Body of pancreas (tissue), 4 donors: ENCODE measurements around the gene SV2A. TPM values are rescaled to one million over a fixed set of nuclear protein-coding genes. Genes with fewer than 3 reads are reported as not detected.

ENCODE experiments used
- ATAC-seq: fragments of 150-250 bp; one replicate; pipeline ENCODE4 v1.9.1; 2016
- DNase-seq, 4 donors: peaks; one replicate each; pipeline ENCODE4 v3.0.0-alpha.2; 2019
- H3K27ac ChIP-seq, 4 donors: fragments of 200-600 bp; sonication (generic); 1 replicate in 3 of 4; 2 replicates in 1 of 4; pipeline versions ENCODE4 v1.5.1 to v1.6.1; 2016 to 2019; ENCODE audit warnings: mild to moderate bottlenecking in 1 of 4, mixed read lengths in 1 of 4, moderate library complexity in 1 of 4
- H3K27me3 ChIP-seq, 2 donors: fragments of 200-600 bp; sonication (generic); one replicate each; pipeline ENCODE4 v1.6.0; 2016; ENCODE audit warnings: mild to moderate bottlenecking in 1 of 2
- H3K36me3 ChIP-seq, 2 donors: fragments of 200-600 bp; sonication (generic); replicated peaks in 1 of 2; 2 replicates each; pipeline ENCODE4 v1.5.1; 2016; ENCODE audit warnings: low read depth in 2 of 2; ENCODE audit not compliant: insufficient read depth in 1 of 2
- H3K4me1 ChIP-seq: fragments of 200-600 bp; sonication (generic); one replicate; pipeline ENCODE4 v1.6.0; 2016
- H3K4me3 ChIP-seq, 2 donors: fragments of 200-600 bp; sonication (generic); 1 replicate in 1 of 2; 2 replicates in 1 of 2; pipeline ENCODE4 v1.5.1; 2016 to 2019
- H3K9me3 ChIP-seq, 3 donors: fragments of 200-600 bp; sonication (generic); 1 replicate in 2 of 3; 2 replicates in 1 of 3; pipeline ENCODE4 v1.5.1; 2016
- POLR2A ChIP-seq, 3 donors: fragments of 450-650 bp; IDR thresholded peaks; one replicate each; pipeline ENCODE4 v1.6.1; 2016; ENCODE audit warnings: antibody characterized with exemption in 3 of 3, mild to moderate bottlenecking in 2 of 3
- WGBS, 2 donors: methylation state at CpG; one replicate each; pipeline ENCODE4 v1.1.5; 2017; 5-methylcytosine and 5-hydroxymethylcytosine counted together
- intact Hi-C: fragments of 100-400 bp; cut with DNase I; formaldehyde crosslinking; loops from one replicate; pipeline ENCODE4 v1.15.1; 2023
- total RNA-seq, 2 donors: library from RNA; depleted of rRNA; stranded (reverse); fragments of >200 nt; gene quantifications; one replicate each; pipeline ENCODE4 v1.1.0, GENCODE V29; 2016
- TF ChIP-seq, protein P1 (sequence below), 7 experiments: fragments of 450-650 bp in 4 of 7; fragments of 200-600 bp in 3 of 7; sonication (generic) in 3 of 7; IDR thresholded peaks; one replicate each; pipeline ENCODE4 v1.5.1; 2016 to 2019; ENCODE audit warnings: antibody characterized with exemption in 7 of 7

SV2A gene
- total RNA-seq, 2 donors from 2014 or later: 0.33 to 2.1 TPM

DNA sequence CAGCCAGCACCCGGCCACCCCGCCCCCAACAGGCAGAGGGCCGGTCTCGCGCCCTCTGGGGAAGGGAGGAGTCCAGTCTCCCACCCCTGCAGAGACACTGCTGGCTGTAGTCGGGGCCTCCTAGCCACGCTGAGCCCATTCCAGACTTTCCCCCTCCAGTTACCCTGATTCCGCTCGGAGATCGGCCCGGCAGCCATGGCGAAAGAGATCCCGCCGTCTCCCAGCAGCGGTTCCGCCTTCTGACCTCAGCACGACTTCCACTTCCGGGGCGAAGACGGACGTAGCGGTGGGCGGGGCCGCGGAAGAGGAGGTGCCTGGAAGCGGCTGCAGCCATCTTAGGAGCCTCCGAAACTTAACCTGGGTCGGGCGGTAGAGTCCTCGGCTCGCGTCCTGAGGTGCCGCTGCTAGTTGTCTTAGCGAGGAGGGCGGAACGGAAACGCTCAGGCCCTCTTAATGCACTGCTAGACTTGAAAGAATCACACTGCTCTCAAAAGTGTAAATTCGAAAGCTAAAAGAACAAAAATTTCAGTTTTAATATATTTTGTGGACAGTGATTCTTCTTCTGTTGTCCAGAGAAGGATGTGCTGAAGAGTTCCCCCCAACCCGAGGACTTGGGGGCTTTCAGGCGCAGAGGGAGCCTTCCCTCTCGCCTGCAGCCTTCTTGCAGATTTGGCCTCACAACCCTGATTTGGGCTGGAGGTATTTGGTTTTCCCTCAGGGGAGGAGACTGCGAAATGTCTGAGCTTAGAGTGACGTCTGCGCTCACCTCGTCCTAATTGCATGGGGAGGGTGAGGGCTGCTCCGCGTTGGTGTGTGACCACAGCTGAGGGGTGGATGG, 10.1 kb upstream of the SV2A start, which contains the start of gene SF3B4:
TSS of gene SF3B4 (minus strand) at position 241 of the 838 bp plus-strand sequence. CDS start at position 197, 44 bp downstream.
- 0% methylated on average over 12 to 47 of the region's 47 CpGs for WGBS, 2 donors
- peaks cover 24% of the 10 kb centered on the region for H3K4me1 ChIP-seq
- peak; percentile 96 to 97 (median 96) for DNase-seq
- no peaks in the 10 kb centered on the region for H3K27me3 ChIP-seq
- intact Hi-C loops: no loop called here
- TF ChIP-seq, protein P1, sequence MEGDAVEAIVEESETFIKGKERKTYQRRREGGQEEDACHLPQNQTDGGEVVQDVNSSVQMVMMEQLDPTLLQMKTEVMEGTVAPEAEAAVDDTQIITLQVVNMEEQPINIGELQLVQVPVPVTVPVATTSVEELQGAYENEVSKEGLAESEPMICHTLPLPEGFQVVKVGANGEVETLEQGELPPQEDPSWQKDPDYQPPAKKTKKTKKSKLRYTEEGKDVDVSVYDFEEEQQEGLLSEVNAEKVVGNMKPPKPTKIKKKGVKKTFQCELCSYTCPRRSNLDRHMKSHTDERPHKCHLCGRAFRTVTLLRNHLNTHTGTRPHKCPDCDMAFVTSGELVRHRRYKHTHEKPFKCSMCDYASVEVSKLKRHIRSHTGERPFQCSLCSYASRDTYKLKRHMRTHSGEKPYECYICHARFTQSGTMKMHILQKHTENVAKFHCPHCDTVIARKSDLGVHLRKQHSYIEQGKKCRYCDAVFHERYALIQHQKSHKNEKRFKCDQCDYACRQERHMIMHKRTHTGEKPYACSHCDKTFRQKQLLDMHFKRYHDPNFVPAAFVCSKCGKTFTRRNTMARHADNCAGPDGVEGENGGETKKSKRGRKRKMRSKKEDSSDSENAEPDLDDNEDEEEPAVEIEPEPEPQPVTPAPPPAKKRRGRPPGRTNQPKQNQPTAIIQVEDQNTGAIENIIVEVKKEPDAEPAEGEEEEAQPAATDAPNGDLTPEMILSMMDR (IDR thresholded peaks at IDR 0.05): peak in 2 of 7 experiments; percentile 17
- TF ChIP-seq POLR2A (IDR thresholded peaks at IDR 0.05): peak; percentile 88 to 97 (median 97)
- H3K9me3 ChIP-seq: no peaks in the 10 kb centered on the region
- peaks cover 0 to 20% of the 10 kb centered on the region in 2 donors for H3K36me3 ChIP-seq
- peak; percentile 99 for ATAC-seq
- H3K4me3 ChIP-seq: peak within 1 kb of the TSS; percentile 66 to 91
- H3K27ac ChIP-seq: peak within 1 kb of the TSS; percentile 79 to 96 (median 94)

DNA sequence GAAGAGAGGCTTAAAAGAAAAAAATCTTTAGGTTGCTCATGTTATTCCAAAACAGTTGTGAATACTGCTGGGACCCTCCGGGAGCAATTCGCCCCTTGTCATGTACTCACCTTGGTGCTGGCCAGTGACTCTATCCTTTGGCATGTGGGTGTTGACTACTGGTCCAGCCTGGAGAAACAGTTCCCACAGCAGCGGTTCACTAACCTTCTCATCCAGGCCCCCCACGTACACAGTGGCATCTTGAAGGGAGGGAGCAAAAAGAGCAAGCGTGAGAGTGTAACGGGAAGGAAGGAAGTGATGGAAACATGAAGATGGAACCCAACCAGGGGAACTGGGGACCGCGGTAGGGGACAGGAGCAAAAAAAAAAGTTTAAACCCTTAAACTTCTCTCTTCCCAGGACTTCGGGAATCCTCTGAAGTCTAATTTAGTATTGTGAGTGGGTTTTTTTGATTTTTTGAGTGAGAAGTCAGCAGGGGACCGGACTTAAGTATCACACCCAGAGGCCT, 9.5 kb upstream of the SV2A start:
- Histone ChIP-seq H3K36me3 (peaks cover 0 to 24% of the 10 kb centered on the region in 2 donors), H3K4me1 (peaks cover 24% of the 10 kb centered on the region), H3K27ac (peak overlapping the region; percentile 79 to 96 (median 94)), H3K9me3 (no peaks in the 10 kb centered on the region), H3K4me3 (peak overlapping the region; percentile 66 to 91), H3K27me3 (no peaks in the 10 kb centered on the region)
- intact Hi-C loops: no loop called here
- ATAC-seq (no peak), DNase-seq (peak in 1 of 4 donors; percentile 8)
- TF ChIP-seq POLR2A (IDR thresholded peaks at IDR 0.05): no peak
- TF ChIP-seq, protein P1 (IDR thresholded peaks at IDR 0.05): peak in 1 of 7 experiments; percentile 6
- 1% methylated on average over 10 of the region's 10 CpGs for WGBS, 2 donors

DNA sequence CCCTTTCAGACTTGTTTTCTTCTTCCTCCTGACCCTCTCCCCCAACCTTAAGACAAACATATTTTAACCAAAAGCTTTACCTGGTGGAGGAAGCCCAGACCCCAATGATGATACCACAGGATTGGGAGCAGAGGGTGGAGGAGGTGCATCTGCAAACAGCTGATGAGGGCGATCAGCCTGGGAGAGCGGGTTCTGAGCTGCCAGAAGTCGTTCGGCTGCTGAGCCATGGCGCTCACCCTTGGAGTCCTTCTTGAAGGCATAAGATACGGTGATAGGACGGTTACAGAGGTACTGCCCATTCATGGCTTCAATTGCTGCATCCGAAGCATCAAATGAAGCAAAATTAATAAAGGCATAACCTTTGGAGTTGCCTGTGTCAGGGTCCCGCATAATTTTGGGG, 8.7 kb upstream of the SV2A start:
- Histone ChIP-seq H3K4me3 (no peak overlapping the region), H3K36me3 (peaks cover 0 to 24% of the 10 kb centered on the region in 2 donors), H3K9me3 (no peaks in the 10 kb centered on the region), H3K4me1 (peaks cover 24% of the 10 kb centered on the region), H3K27me3 (no peaks in the 10 kb centered on the region), H3K27ac (no peak overlapping the region)
- intact Hi-C loops: no loop called here
- 89 to 93% methylated on average over 9 of the region's 9 CpGs for WGBS, 2 donors
- TF ChIP-seq, protein P1 (IDR thresholded peaks at IDR 0.05): no peak
- TF ChIP-seq POLR2A (IDR thresholded peaks at IDR 0.05): no peak
- no peak for DNase-seq
- ATAC-seq: no peak

DNA sequence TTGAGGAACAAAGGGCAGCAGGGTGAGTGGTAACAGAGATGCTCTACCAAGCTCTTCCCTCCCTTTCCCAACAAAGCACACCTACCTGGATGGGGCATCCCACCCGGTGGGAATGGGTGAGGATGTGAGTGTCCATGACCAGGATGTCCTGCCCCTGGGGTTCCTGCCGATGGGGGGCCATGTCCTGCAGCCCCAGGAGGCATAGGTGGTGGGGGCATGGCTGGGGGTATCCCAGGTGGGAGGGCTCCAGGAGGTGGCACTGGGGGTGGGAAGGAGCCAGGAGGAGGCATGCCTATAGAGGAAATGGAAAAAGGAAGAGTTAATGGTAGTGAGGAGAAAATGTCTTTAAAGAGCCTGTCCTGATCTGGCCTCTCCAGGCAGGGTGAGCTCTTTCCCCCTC, 8.1 kb upstream of the SV2A start:
- whole genome bisulfite sequencing, 2 donors: 87 to 88% methylated on average over 2 of the region's 2 CpGs
- H3K4me3 ChIP-seq: no peak overlapping the region
- no peak for ATAC-seq

More for the DNA sequence above, 8.1 kb upstream of the SV2A start:
- Histone ChIP-seq H3K4me1 (peaks cover 24% of the 10 kb centered on the region), H3K9me3 (no peaks in the 10 kb centered on the region), H3K27me3 (no peaks in the 10 kb centered on the region), H3K27ac (no peak overlapping the region), H3K36me3 (peaks cover 0 to 24% of the 10 kb centered on the region in 2 donors)
- no peak for DNase-seq
- intact Hi-C loops: no loop called here
- TF ChIP-seq, protein P1 (IDR thresholded peaks at IDR 0.05): no peak
- TF ChIP-seq POLR2A (IDR thresholded peaks at IDR 0.05): no peak
